Activated CD8-positive, alpha-beta memory T cell treated with anti-CD3 and anti-CD28 coated beads, Interleukin-2, amount 50 U/mL, for 1 hour (primary cell): Measurements from ENCODE around the gene NXPH2.

Source experiments
- DNase-seq: peaks from one replicate; pipeline ENCODE4 v3.0.0-alpha.2; 2020; ENCODE audit errors: extremely low read depth

Gene NXPH2

DNA sequence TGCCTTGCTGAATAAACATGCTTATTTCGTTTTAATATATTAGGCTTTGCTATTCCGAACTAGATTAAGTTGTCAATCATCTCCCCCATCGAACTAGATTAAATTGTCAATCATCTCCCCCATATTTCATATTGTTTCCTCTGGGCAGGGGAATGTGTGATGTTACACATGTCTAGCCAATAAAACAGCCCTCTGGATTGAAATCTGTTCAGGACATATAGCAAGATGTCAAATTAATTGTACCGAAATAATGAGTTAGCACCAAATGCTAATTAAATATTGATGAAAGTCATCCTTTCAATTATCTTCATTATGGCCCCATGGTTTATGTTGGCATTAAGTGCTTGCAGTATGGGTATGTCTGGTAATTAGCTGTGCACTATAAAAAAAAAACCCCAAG, 143.1 kb downstream of the NXPH2 start:
- DNase-seq: no peak

- no peak for DNase-seq
Measured at GRCh38 chr2:138633049-138633448, 147.1 kb downstream of the NXPH2 start.

DNA sequence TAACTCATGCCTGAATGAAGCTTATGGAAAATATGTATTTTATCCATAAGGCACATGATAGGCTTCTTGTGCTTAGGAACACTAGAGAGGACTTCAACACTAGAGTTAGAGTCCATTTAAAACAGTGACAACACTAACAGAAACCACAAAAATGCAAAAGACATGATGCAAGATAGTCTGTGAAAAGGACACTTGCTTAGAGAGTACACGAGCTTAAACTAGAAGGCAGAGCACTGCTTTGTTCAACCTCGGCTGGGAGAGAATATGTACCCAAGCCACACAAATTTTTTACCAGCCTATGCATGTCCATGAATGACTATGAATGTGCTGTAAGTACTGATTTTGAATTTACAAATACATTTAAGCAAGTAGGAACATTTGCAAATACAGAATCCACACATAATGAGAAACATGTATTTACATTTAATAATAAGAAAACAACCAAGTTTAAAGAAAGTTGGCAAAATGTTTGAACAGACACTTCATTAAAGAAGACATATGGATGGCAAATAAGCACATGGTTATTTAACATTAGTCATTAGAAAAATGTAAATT, 148.0 kb downstream of the NXPH2 start:
- no peak for DNase-seq

GRCh38 chr2:138630164-138630563, 150.0 kb downstream of the NXPH2 start:
- no peak for DNase-seq

DNA sequence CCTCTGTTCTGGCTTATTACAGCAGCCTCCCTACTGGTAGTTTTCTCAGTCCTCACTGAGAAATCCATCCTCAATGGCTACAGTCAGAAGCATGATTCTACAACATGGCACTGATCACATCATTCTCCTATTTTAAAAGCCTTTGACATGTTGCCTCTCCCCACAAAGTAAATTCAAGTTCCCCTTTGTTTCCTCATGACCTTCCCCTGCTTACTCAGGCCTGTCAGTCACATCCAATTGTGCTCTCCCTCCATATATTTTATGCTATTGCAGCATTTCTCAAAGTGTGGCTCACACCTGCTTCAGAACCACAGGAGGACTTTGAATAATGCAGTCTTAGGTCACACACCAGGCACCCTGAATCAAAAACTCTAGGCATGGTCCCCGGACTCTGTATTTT, 154.0 kb downstream of the NXPH2 start:
- DNase-seq: no peak

DNA sequence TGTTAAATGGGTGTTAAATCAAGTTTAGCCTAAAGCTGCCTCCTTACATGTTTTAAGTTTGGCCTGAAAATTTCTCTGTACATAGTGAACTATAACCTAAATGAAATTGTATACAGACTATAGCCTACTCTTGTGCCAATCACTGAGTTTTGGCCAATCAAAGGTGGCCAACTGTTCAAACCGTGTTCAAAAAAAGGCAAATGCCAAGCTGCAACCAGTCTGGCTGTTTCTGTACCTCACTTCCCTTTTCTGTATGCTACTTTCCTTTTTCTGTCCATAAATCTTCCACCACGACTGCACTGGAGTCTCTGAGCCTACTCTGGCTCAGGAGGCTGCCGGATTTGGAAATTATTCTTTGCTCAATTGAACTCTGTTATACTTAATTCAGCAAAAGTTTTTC, 157.6 kb downstream of the NXPH2 start:
- no peak for DNase-seq

DNA sequence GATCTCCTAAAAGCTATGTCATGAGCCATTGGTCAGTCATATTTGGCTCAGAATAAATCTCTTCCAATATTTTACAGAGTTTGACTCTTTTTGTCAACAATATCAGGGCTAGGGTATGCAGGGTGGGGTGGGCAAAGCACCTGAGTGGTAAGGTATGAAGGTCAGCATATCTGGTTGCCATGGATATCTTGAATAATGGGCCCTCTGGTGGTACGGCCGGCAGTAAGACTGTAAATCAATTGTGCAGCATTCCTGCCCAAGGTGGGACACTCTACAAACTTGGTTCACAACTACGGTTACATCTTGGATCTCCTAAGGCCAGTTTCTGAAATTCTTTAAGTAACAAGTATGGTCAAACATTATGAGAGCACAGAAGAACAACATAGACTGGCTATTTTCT, 159.1 kb downstream of the NXPH2 start:
- no peak for DNase-seq

DNA sequence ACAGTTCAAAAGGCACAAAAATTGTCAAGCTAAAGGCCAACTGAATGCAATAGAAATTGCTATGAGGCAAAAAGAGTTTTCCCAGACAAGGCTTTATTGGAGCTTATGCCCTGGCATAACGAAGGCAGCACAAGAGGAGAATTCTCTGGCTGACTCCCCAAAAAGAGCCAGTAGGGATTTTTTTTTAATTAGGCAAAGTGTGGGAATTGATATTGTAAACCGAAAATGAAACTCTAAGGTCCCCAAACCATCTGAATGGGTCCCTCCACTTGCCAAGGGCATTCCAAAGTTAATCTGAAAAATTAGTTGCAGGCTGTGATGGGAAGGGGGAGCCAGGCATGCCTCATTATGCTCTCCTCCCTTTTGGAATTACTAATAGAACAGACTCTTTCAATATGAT, 159.8 kb downstream of the NXPH2 start:
- DNase-seq: no peak
